ENCODE data around the gene PXN. TPM values are rescaled to one million over a fixed set of nuclear protein-coding genes. Genes with fewer than 3 reads are reported as not detected.

The PXN gene
- total RNA-seq, 4 donors from 2014 or later, result 29.6 to 211 (median 41.2) TPM

DNA sequence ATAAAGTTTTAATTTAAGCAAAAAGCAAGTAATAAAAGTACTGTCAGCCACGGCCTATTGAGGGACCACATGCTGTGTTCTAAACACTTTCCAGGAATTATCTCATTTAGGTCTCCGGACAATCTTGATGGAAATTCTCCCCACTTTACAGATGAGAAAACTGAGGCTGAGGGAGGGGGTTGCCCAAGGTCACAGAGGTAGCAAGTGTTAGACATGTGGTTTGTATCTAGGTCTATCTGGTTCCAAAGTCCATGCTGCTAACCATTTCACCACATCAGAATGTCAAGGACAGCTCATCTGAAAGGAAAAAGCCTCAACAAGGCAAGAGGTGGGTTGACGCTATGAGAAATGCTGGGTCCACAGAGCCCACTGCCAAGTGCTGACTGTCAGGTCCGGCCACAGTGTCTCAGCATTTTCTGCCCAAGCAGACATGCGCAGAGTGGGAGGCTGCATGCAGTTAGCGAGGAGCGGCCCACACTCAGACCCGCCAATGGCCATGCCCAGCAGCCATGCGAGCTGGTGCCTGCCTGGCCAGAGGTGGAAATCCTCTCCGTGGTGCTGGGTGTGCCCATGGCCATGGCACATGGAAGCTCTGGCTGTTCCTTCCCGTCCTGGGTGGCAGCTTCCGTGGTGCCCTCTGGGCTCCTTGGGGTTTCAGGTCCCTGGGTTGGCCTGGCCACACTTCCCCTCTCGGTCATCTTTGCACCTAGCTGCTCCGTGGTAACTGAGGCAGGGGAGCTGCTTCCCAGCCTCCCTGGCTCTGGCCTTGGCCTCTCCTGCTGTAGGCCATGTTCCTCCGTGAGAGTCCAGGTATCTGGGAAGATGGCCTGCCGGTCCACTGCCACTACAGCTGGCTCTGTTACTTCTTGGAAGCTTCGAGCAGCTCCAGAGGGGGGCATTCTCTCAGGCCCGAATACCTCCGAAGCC is 46.6 kb downstream of the PXN start:
- TF ChIP-seq POLR2A (IDR thresholded peaks at IDR 0.05), result no peak
- TF ChIP-seq, protein P1, sequence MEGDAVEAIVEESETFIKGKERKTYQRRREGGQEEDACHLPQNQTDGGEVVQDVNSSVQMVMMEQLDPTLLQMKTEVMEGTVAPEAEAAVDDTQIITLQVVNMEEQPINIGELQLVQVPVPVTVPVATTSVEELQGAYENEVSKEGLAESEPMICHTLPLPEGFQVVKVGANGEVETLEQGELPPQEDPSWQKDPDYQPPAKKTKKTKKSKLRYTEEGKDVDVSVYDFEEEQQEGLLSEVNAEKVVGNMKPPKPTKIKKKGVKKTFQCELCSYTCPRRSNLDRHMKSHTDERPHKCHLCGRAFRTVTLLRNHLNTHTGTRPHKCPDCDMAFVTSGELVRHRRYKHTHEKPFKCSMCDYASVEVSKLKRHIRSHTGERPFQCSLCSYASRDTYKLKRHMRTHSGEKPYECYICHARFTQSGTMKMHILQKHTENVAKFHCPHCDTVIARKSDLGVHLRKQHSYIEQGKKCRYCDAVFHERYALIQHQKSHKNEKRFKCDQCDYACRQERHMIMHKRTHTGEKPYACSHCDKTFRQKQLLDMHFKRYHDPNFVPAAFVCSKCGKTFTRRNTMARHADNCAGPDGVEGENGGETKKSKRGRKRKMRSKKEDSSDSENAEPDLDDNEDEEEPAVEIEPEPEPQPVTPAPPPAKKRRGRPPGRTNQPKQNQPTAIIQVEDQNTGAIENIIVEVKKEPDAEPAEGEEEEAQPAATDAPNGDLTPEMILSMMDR (IDR thresholded peaks at IDR 0.05), result no peak

DNA sequence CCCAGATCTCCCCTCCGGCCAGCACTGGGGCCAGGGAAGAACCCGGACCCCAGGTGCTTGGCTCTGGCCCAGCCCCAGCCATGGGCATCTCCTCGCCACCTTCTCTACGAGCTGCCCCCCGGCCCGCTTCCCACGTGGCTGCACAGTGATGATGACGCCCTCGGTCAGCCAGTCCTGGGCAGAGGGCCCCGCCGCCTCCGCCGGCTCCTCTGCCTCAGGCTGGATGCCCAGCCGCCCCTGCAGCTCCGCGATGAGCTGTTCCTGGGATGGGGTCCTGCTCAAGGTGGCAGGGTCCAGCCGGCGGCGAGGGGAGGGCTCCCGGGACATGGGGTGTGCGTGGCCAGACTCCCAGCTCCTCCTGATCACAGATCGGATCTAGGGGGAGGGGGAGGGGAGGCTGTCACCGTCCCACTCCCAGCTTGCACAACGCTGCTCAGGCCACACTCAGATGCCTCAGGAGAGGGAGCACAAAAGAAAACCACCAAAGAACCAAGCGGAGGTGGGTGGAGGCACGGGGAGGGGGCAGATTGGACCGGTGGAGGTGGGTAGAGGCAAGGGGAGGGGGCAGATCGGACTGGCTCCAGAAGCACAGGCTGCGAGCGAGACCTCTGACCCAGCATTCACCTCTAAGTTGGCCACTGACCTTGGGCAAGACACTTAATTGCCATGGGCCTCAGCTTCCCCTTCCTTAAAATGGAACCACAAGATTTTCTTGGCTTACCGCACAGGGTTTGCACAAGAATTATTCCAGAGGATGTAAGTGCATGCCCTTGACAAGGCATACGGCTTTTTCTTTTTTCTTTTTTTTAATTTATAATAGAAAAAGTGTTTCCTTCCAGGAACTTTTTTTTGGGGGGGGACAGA is 48.6 kb downstream of the PXN start:
- no peaks in the 10 kb centered on the region for H3K4me1 ChIP-seq
- intact Hi-C loops (cut with DNase I; ENCODE audit: low total_unique reads), result no loop called here

More for the DNA sequence above, 46.6 kb downstream of the PXN start:
- H3K4me3 ChIP-seq, result no peak overlapping the region
- DNase-seq, result no peak
- H3K27me3 ChIP-seq, result no peaks in the 10 kb centered on the region
- H3K36me3 ChIP-seq, result no peaks in the 10 kb centered on the region
- H3K9me3 ChIP-seq, result no peaks in the 10 kb centered on the region
- H3K4me1 ChIP-seq, result no peaks in the 10 kb centered on the region
- intact Hi-C loops (cut with DNase I; ENCODE audit: low total_unique reads), result no loop called here
- H3K27ac ChIP-seq, result no peak overlapping the region

DNA sequence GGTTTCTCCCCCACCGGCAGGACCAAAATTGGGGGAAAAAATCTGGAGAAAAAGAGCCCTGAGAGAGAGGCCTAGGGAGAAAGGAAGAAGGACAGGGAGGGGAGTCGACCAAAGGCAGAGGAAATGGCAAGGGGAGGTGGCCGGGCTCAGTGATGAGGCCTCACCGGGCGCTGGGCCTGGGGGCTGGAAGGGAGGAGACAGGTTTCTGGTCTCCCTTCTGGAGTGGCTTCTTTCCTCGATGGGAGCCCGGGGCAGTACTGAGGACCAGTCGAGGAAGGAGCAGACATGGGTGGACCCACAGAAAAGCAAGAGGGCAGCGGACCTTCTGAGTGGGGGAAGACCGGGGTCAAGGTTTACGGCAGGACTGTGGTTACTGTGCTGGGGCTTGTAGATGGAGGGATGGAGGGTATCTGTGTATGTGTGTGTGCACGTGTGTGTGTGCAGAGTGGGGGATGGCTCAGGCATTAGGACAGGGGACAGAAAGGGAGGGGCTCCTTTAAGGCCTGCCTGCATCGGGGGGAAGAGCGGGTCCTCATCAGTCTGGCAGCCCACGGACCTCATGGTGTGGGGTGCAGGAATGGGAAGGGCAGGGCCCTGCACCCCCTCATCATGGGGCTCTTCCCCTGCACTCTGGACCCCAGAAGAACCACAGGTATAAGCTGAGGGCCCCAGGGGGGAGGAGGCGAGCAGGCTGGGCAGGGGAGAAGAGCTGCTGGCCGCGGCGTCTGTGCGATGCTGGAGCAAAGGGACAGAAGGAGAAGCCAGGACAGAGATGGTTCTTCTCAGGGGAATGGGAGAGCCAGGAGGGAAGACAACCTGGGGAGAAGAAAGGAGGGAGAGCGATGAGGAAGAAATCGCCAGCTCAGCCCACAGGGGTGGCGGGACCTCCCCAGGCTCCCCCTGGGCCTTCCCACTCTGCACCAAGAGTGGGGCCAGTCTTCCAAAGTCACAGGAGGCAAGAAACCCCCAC is 49.5 kb downstream of the PXN start:
- no peak for TF ChIP-seq POLR2A (IDR thresholded peaks at IDR 0.05)
- TF ChIP-seq, protein P1 (IDR thresholded peaks at IDR 0.05), result no peak
- no peaks in the 10 kb centered on the region for H3K36me3 ChIP-seq
- intact Hi-C loops (cut with DNase I; ENCODE audit: low total_unique reads), result no loop called here
- H3K4me1 ChIP-seq, result no peaks in the 10 kb centered on the region
- no peak overlapping the region for H3K27ac ChIP-seq
- no peak for DNase-seq
- H3K27me3 ChIP-seq, result no peaks in the 10 kb centered on the region
- H3K4me3 ChIP-seq, result no peak overlapping the region
- H3K9me3 ChIP-seq, result no peaks in the 10 kb centered on the region

More for the DNA sequence above, 48.6 kb downstream of the PXN start:
- Histone ChIP-seq H3K4me3 (no peak overlapping the region), H3K27me3 (no peaks in the 10 kb centered on the region), H3K36me3 (no peaks in the 10 kb centered on the region), H3K9me3 (no peaks in the 10 kb centered on the region), H3K27ac (no peak overlapping the region)
- TF ChIP-seq, protein P1 (IDR thresholded peaks at IDR 0.05), result no peak
- no peak for TF ChIP-seq POLR2A (IDR thresholded peaks at IDR 0.05)
- no peak for DNase-seq

DNA sequence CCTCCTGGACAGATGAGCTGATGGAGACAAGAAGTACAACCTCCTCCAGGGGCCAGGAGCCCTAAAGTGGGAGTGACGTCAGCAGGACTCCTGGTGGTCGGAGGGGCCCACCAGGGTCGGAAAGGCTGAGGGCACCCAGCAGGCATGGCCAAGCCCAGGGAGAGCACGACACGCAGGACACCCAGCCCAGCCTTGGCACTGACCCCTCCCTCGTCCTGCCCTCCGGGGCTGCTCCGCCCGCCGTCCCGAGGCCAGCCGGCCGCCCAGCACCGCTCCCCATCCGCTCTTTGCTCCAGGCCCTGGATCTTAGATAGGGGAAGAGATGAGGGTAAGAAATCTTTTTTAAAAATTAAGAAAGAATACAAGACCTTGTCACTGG is 50.2 kb downstream of the PXN start:
- Histone ChIP-seq H3K4me1 (no peaks in the 10 kb centered on the region), H3K27me3 (no peaks in the 10 kb centered on the region), H3K27ac (no peak overlapping the region), H3K4me3 (no peak overlapping the region), H3K9me3 (no peaks in the 10 kb centered on the region), H3K36me3 (no peaks in the 10 kb centered on the region)
- DNase-seq, result no peak
- TF ChIP-seq POLR2A (IDR thresholded peaks at IDR 0.05), result no peak
- TF ChIP-seq, protein P1 (IDR thresholded peaks at IDR 0.05), result no peak
- intact Hi-C loops (cut with DNase I; ENCODE audit: low total_unique reads), result no loop called here
